ENCODE data around the gene TMBIM4. TPM values are rescaled to one million over a fixed set of nuclear protein-coding genes. Genes with fewer than 3 reads are reported as not detected.

The TMBIM4 gene
- total RNA-seq, 1 experiment from 2014 or later, result 36.3 TPM

GRCh38 chr12:66162701-66163100 lies 7.1 kb downstream of the TMBIM4 start:
- Histone ChIP-seq H3K36me3 (ENCODE audit: low read depth, low read length) (peaks cover 18% of the 10 kb centered on the region), H4K20me1 (ENCODE audit: low read length) (no peaks in the 10 kb centered on the region), H2AFZ (ENCODE audit: low read length) (no peak overlapping the region), H3F3A (ENCODE audit: low read length, unreplicated experiment) (no peaks in the 10 kb centered on the region), H3K4me3 (ENCODE audit: low read length) (no peak overlapping the region), H3K9ac (ENCODE audit: low read length) (no peak overlapping the region), H3K27me3 (ENCODE audit: low read length) (no peaks in the 10 kb centered on the region), H3K27ac (ENCODE audit: low read length) (no peak overlapping the region), H3K9me2 (replicated peaks; ENCODE audit: low read length) (no peaks in the 10 kb centered on the region), H3K79me2 (ENCODE audit: low read length) (peaks cover 77% of the 10 kb centered on the region), H3K4me2 (ENCODE audit: low read length) (no peak overlapping the region), H3K9me3 (ENCODE audit: low read length) (no peaks in the 10 kb centered on the region), H3K4me1 (ENCODE audit: insufficient read depth, low read length) (0 out of 2 replicates have a peak, but pooled peaks cover 3% of the 10 kb centered on the region)
- intact Hi-C loops (cut with micrococcal nuclease), result no loop called here
- no peak for DNase-seq
- CTCF ChIA-PET, result no interaction called here
- no peak for ATAC-seq
- TF ChIP-seq EZH2 (IDR thresholded peaks at IDR 0.05; ENCODE audit: low read length, unreplicated experiment) (no peak), EZH2phosphoT487 (IDR thresholded peaks at IDR 0.05; ENCODE audit: borderline replicate concordance, low read length) (no peak), CTCF (conservative IDR thresholded peaks at IDR 0.05; ENCODE audit: low read depth, low read length) (no peak)
- BruUV-seq (replicated peaks), result no TSS peak
- POLR2A ChIA-PET (ENCODE audit: unreplicated experiment), result no interaction called here

- Histone ChIP-seq H3K4me2 (ENCODE audit: low read length) (no peak overlapping the region), H3K36me3 (ENCODE audit: low read depth, low read length) (peaks cover 18% of the 10 kb centered on the region), H3K9me2 (replicated peaks; ENCODE audit: low read length) (no peaks in the 10 kb centered on the region), H3F3A (ENCODE audit: low read length, unreplicated experiment) (no peaks in the 10 kb centered on the region), H3K4me3 (ENCODE audit: low read length) (no peak overlapping the region), H2AFZ (ENCODE audit: low read length) (no peak overlapping the region), H3K9me3 (ENCODE audit: low read length) (no peaks in the 10 kb centered on the region), H3K27ac (ENCODE audit: low read length) (no peak overlapping the region), H4K20me1 (ENCODE audit: low read length) (no peaks in the 10 kb centered on the region), H3K4me1 (ENCODE audit: insufficient read depth, low read length) (peaks cover 13% of the 10 kb centered on the region), H3K27me3 (ENCODE audit: low read length) (no peaks in the 10 kb centered on the region), H3K9ac (ENCODE audit: low read length) (no peak overlapping the region), H3K79me2 (ENCODE audit: low read length) (peaks cover 61% of the 10 kb centered on the region)
- no TSS peak for BruUV-seq (replicated peaks)
- DNase-seq, result no peak
- ATAC-seq, result no peak
- CTCF ChIA-PET, result no interaction called here
- no peak for TF ChIP-seq CTCF (conservative IDR thresholded peaks at IDR 0.05; ENCODE audit: low read depth, low read length)
- no peak for TF ChIP-seq EZH2phosphoT487 (IDR thresholded peaks at IDR 0.05; ENCODE audit: borderline replicate concordance, low read length)
- TF ChIP-seq EZH2 (IDR thresholded peaks at IDR 0.05; ENCODE audit: low read length, unreplicated experiment), result no peak
- intact Hi-C loops (cut with micrococcal nuclease), result no loop called here
- POLR2A ChIA-PET (ENCODE audit: unreplicated experiment), result no interaction called here
These were observed 9.1 kb downstream of the TMBIM4 start for GRCh38 chr12:66160704-66161103.

- no peaks in the 10 kb centered on the region for H3K27me3 ChIP-seq (ENCODE audit: low read length)
- BruUV-seq (replicated peaks), result no TSS peak
These were observed 10.7 kb downstream of the TMBIM4 start for GRCh38 chr12:66159123-66159522.

More at GRCh38 chr12:66159123-66159522, 10.7 kb downstream of the TMBIM4 start:
- Histone ChIP-seq H3F3A (ENCODE audit: low read length, unreplicated experiment) (no peaks in the 10 kb centered on the region), H3K4me1 (ENCODE audit: insufficient read depth, low read length) (peaks cover 13% of the 10 kb centered on the region), H3K9ac (ENCODE audit: low read length) (no peak overlapping the region), H3K36me3 (ENCODE audit: low read depth, low read length) (peaks cover 11% of the 10 kb centered on the region), H3K4me3 (ENCODE audit: low read length) (no peak overlapping the region), H3K9me3 (ENCODE audit: low read length) (no peaks in the 10 kb centered on the region), H4K20me1 (ENCODE audit: low read length) (no peaks in the 10 kb centered on the region), H3K9me2 (replicated peaks; ENCODE audit: low read length) (no peaks in the 10 kb centered on the region), H2AFZ (ENCODE audit: low read length) (no peak overlapping the region), H3K4me2 (ENCODE audit: low read length) (no peak overlapping the region), H3K79me2 (ENCODE audit: low read length) (peaks cover 45% of the 10 kb centered on the region), H3K27ac (ENCODE audit: low read length) (peak overlapping the region; percentile 10)
- TF ChIP-seq EZH2 (IDR thresholded peaks at IDR 0.05; ENCODE audit: low read length, unreplicated experiment) (no peak), EZH2phosphoT487 (IDR thresholded peaks at IDR 0.05; ENCODE audit: borderline replicate concordance, low read length) (no peak), CTCF (conservative IDR thresholded peaks at IDR 0.05; ENCODE audit: low read depth, low read length) (no peak)
- intact Hi-C loops (cut with micrococcal nuclease), result no loop called here
- CTCF ChIA-PET, result interaction anchor here (0.5 kb wide), 1 partner anchor 14 kb away, joined by 3 read pairs; no protein-coding TSS in a partner anchor
- POLR2A ChIA-PET (ENCODE audit: unreplicated experiment), result no interaction called here
- ATAC-seq (no peak), DNase-seq (no peak)

Data from PC-3 (cell line).